ENCODE results near the gene SUPT6H. TPM values are rescaled to one million over a fixed set of nuclear protein-coding genes. Genes with fewer than 3 reads are reported as not detected.

SUPT6H gene
- polyA plus RNA-seq, 2 of the 4 experiments (the other 2 are of a cell fraction) = 51.4 to 63.8 TPM

GRCh38 chr17:28728364-28729200, 66.6 kb downstream of the SUPT6H start, which contains the start of gene NEK8 (continued):
- TF ChIP-seq HMGXB4 (CRISPR knock-in tag; IDR thresholded peaks at IDR 0.05; ENCODE audit: borderline replicate concordance) (no peak), CBX8 (IDR thresholded peaks at IDR 0.05) (no peak), HDAC2 (IDR thresholded peaks at IDR 0.05) (no peak), BCL3 (IDR thresholded peaks at IDR 0.05) (peak; percentile 83; the same call in 2 of the 3 replicates), MYC (IDR thresholded peaks at IDR 0.05; ENCODE audit: borderline replicate concordance, low read length) (peak; percentile 32; the same call in 1 of the 2 replicates), NPAS2 (CRISPR knock-in tag; IDR thresholded peaks at IDR 0.05; ENCODE audit: borderline replicate concordance) (no peak), PHF8 (IDR thresholded peaks at IDR 0.05; ENCODE audit: borderline replicate concordance, low read depth) (peak; percentile 60; the same call in 1 of the 2 replicates), FOSL2 (IDR thresholded peaks at IDR 0.05) (no peak), FOSL2 (CRISPR knock-in tag; IDR thresholded peaks at IDR 0.05) (no peak), SREBF2 (IDR thresholded peaks at IDR 0.05) (no peak), E2F6 (IDR thresholded peaks at IDR 0.05; ENCODE audit: borderline replicate concordance, low read depth) (peak; percentile 49; the same call in 1 of the 2 replicates), CBX2 (IDR thresholded peaks at IDR 0.05; ENCODE audit: borderline replicate concordance, low read depth) (no peak), KDM5A (IDR thresholded peaks at IDR 0.05) (no peak), ATOH8 (CRISPR knock-in tag; IDR thresholded peaks at IDR 0.05; ENCODE audit: low read depth) (no peak), FOSB (CRISPR knock-in tag; IDR thresholded peaks at IDR 0.05) (peak; percentile 78; the same call in 1 of the 2 replicates), NR3C1 (IDR thresholded peaks at IDR 0.05) (no peak), RAD21 (conservative IDR thresholded peaks at IDR 0.05 in 1 of 2, IDR thresholded peaks at IDR 0.05 in 1 of 2) (no peak), CHD2 (IDR thresholded peaks at IDR 0.05; ENCODE audit: low read length, partially characterized antibody) (no peak), PBX3 (IDR thresholded peaks at IDR 0.05) (no peak), TP53 (CRISPR knock-in tag; IDR thresholded peaks at IDR 0.05) (no peak), EHMT2 (IDR thresholded peaks at IDR 0.05; ENCODE audit: low read depth) (no peak), POLR2A (IDR thresholded peaks at IDR 0.05; ENCODE audit: low read length) (peak; percentile 77; the same call in 1 of the 2 replicates), NFE2L2 (conservative IDR thresholded peaks at IDR 0.05; ENCODE audit: low read length) (no peak), FOXS1 (CRISPR knock-in tag; IDR thresholded peaks at IDR 0.05) (no peak), ESRRA (IDR thresholded peaks at IDR 0.05; ENCODE audit: borderline replicate concordance, low read length) (no peak), RFX5 (IDR thresholded peaks at IDR 0.05) (no peak), CEBPB (IDR thresholded peaks at IDR 0.05) (no peak), ZC3H11A (IDR thresholded peaks at IDR 0.05) (no peak), EP300 (IDR thresholded peaks at IDR 0.05) (no peak), BHLHE40 (IDR thresholded peaks at IDR 0.05; ENCODE audit: low read depth, low read length) (no peak), POLR2AphosphoS2 (conservative IDR thresholded peaks at IDR 0.05; ENCODE audit: low read length) (no peak)
- TF ChIP-seq, protein P1, sequence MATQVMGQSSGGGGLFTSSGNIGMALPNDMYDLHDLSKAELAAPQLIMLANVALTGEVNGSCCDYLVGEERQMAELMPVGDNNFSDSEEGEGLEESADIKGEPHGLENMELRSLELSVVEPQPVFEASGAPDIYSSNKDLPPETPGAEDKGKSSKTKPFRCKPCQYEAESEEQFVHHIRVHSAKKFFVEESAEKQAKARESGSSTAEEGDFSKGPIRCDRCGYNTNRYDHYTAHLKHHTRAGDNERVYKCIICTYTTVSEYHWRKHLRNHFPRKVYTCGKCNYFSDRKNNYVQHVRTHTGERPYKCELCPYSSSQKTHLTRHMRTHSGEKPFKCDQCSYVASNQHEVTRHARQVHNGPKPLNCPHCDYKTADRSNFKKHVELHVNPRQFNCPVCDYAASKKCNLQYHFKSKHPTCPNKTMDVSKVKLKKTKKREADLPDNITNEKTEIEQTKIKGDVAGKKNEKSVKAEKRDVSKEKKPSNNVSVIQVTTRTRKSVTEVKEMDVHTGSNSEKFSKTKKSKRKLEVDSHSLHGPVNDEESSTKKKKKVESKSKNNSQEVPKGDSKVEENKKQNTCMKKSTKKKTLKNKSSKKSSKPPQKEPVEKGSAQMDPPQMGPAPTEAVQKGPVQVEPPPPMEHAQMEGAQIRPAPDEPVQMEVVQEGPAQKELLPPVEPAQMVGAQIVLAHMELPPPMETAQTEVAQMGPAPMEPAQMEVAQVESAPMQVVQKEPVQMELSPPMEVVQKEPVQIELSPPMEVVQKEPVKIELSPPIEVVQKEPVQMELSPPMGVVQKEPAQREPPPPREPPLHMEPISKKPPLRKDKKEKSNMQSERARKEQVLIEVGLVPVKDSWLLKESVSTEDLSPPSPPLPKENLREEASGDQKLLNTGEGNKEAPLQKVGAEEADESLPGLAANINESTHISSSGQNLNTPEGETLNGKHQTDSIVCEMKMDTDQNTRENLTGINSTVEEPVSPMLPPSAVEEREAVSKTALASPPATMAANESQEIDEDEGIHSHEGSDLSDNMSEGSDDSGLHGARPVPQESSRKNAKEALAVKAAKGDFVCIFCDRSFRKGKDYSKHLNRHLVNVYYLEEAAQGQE (IDR thresholded peaks at IDR 0.05) = 0 out of 2 replicates have a peak, but pooled peaks have one; percentile 30

All from A549 (cell line).